Measurements from ENCODE around the gene FRS2.

GRCh38 chr12:69588527-69588926, 118.3 kb downstream of the FRS2 start:
- TF ChIP-seq POLR2AphosphoS5 (IDR thresholded peaks at IDR 0.05; ENCODE audit: borderline replicate concordance, low read depth, low read length) (no peak), EZH2 (IDR thresholded peaks at IDR 0.05) (no peak)
